Measurements from ENCODE around the gene FAM186B. TPM values are rescaled to one million over a fixed set of nuclear protein-coding genes. Genes with fewer than 3 reads are reported as not detected.

Gene FAM186B
- polyA plus RNA-seq, 3 donors: not detected

GRCh38 chr12:49652921-49653520 lies 47.6 kb upstream of the FAM186B start:
- peaks cover 28 to 80% of the 10 kb centered on the region in 2 donors for H3K36me3 ChIP-seq (replicated peaks in 1 of 2; ENCODE audit: control insufficient read depth in 1 of 2, insufficient read depth in 2 of 2, low read length in 2 of 2)
- no peaks in the 10 kb centered on the region for H3K79me2 ChIP-seq (ENCODE audit: insufficient read depth, low read length)
- no peak overlapping the region for H3K9ac ChIP-seq (ENCODE audit: insufficient read depth, low read length, poor library complexity, severe bottlenecking)
- no peak overlapping the region for H3K4me3 Mint-ChIP-seq
- H3K4me1 Mint-ChIP-seq: peaks cover 9% of the 10 kb centered on the region
- no peak for DNase-seq
- H3K36me3 Mint-ChIP-seq: peaks cover 62 to 65% of the 10 kb centered on the region in 2 donors
- H3K4me1 ChIP-seq (ENCODE audit: control insufficient read depth in 1 of 2, insufficient read depth in 2 of 2, low read length in 2 of 2): no peaks in the 10 kb centered on the region
- no peak overlapping the region for H3K27ac ChIP-seq (ENCODE audit: low read depth in 1 of 2, low read length in 2 of 2)
- H3K4me2 ChIP-seq (replicated peaks; ENCODE audit: extremely low read depth, low read length, poor library complexity, severe bottlenecking): no peak overlapping the region
- H3K9me3 Mint-ChIP-seq: no peaks in the 10 kb centered on the region
- TF ChIP-seq CTCF (IDR thresholded peaks at IDR 0.05): no peak
- H3K27me3 ChIP-seq (ENCODE audit: control insufficient read depth in 2 of 2, insufficient read depth in 2 of 2, low read length in 2 of 2): no peaks in the 10 kb centered on the region
- no peaks in the 10 kb centered on the region for H4K20me1 ChIP-seq (ENCODE audit: insufficient read depth, low read length)
- intact Hi-C loops (cut with micrococcal nuclease): no loop called here
- H3K27me3 Mint-ChIP-seq (ENCODE audit: low read depth in 3 of 3): no peaks in the 10 kb centered on the region
- no peaks in the 10 kb centered on the region for H3K9me3 ChIP-seq (replicated peaks in 1 of 2; ENCODE audit: control insufficient read depth in 1 of 2, insufficient read depth in 1 of 2, low read length in 2 of 2)
- WGBS (ENCODE audit: insufficient coverage): 63% methylated on average over 4 of the region's 4 CpGs
- no peak overlapping the region for H3K27ac Mint-ChIP-seq
- H2AFZ ChIP-seq (ENCODE audit: insufficient read depth, low read depth, low read length, poor library complexity, severe bottlenecking): no peak overlapping the region
- no peak overlapping the region for H3K4me3 ChIP-seq (replicated peaks in 1 of 3; ENCODE audit: low read depth in 2 of 3, low read length in 3 of 3)

GRCh38 chr12:49651855-49652254 lies 46.4 kb upstream of the FAM186B start:
- WGBS (ENCODE audit: insufficient coverage): 79% methylated on average over 8 of the region's 8 CpGs
- Histone ChIP-seq H3K9ac (ENCODE audit: insufficient read depth, low read length, poor library complexity, severe bottlenecking) (no peak overlapping the region), H3K27ac (ENCODE audit: low read depth in 1 of 2, low read length in 2 of 2) (no peak overlapping the region), H3K9me3 (replicated peaks in 1 of 2; ENCODE audit: control insufficient read depth in 1 of 2, insufficient read depth in 1 of 2, low read length in 2 of 2) (no peaks in the 10 kb centered on the region), H3K27me3 (ENCODE audit: control insufficient read depth in 2 of 2, insufficient read depth in 2 of 2, low read length in 2 of 2) (no peaks in the 10 kb centered on the region), H2AFZ (ENCODE audit: insufficient read depth, low read depth, low read length, poor library complexity, severe bottlenecking) (no peak overlapping the region), H3K4me2 (replicated peaks; ENCODE audit: extremely low read depth, low read length, poor library complexity, severe bottlenecking) (no peak overlapping the region), H4K20me1 (ENCODE audit: insufficient read depth, low read length) (no peaks in the 10 kb centered on the region), H3K4me3 (replicated peaks in 1 of 3; ENCODE audit: low read depth in 2 of 3, low read length in 3 of 3) (no peak overlapping the region), H3K79me2 (ENCODE audit: insufficient read depth, low read length) (no peaks in the 10 kb centered on the region), H3K4me1 (ENCODE audit: control insufficient read depth in 1 of 2, insufficient read depth in 2 of 2, low read length in 2 of 2) (no peaks in the 10 kb centered on the region), H3K36me3 (replicated peaks in 1 of 2; ENCODE audit: control insufficient read depth in 1 of 2, insufficient read depth in 2 of 2, low read length in 2 of 2) (peaks cover 28 to 79% of the 10 kb centered on the region in 2 donors)
- Mint-ChIP-seq H3K9me3 (no peaks in the 10 kb centered on the region), H3K27me3 (ENCODE audit: low read depth in 3 of 3) (peaks cover 0 to 1% (median under 1%) of the 10 kb centered on the region in 3 donors), H3K4me1 (peaks cover 9% of the 10 kb centered on the region), H3K4me3 (no peak overlapping the region), H3K27ac (no peak overlapping the region), H3K36me3 (peaks cover 62 to 65% of the 10 kb centered on the region in 2 donors)
- intact Hi-C loops (cut with micrococcal nuclease): no loop called here
- TF ChIP-seq CTCF (IDR thresholded peaks at IDR 0.05): no peak
- no peak for DNase-seq

Data from CD14-positive monocyte (primary cell).